Body of pancreas (tissue), 4 donors: ENCODE results near the gene LRCH4.
"Not testable (repeated sequence)": the region's sequence is repeated elsewhere in the genome, so short reads cannot be mapped to it uniquely, and the experiment has no call there.

Experiments used
- POLR2A ChIP-seq, 3 donors: fragments of 450-650 bp; IDR thresholded peaks; one replicate each; pipeline ENCODE4 v1.6.1; 2016; ENCODE audit warnings: antibody characterized with exemption in 3 of 3, mild to moderate bottlenecking in 2 of 3
- TF ChIP-seq, protein P1 (sequence below), 7 experiments: fragments of 450-650 bp in 4 of 7; fragments of 200-600 bp in 3 of 7; sonication (generic) in 3 of 7; IDR thresholded peaks; one replicate each; pipeline ENCODE4 v1.5.1; 2016 to 2019; ENCODE audit warnings: antibody characterized with exemption in 7 of 7

DNA sequence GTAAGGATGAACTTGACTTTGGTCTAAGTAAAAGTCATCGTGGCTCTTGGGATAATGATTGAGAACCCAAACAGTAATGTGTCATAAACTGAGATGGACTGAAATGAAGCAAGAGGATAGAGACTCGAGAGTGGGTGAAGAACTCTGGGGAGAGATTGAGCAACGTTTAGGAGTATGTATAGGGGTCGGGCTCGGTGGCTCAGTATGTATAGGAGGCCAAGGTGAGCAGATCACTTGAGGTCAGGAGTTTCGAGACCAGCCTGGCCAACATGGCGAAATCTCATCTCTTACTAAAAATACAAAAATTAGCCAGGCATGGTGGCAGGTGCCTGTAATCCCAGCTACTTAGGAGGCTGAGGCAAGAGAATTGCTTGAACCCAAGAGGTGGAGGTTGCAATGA, 44.6 kb downstream of the LRCH4 start:
- not testable (repeated sequence) for TF ChIP-seq POLR2A (IDR thresholded peaks at IDR 0.05)
- TF ChIP-seq, protein P1, sequence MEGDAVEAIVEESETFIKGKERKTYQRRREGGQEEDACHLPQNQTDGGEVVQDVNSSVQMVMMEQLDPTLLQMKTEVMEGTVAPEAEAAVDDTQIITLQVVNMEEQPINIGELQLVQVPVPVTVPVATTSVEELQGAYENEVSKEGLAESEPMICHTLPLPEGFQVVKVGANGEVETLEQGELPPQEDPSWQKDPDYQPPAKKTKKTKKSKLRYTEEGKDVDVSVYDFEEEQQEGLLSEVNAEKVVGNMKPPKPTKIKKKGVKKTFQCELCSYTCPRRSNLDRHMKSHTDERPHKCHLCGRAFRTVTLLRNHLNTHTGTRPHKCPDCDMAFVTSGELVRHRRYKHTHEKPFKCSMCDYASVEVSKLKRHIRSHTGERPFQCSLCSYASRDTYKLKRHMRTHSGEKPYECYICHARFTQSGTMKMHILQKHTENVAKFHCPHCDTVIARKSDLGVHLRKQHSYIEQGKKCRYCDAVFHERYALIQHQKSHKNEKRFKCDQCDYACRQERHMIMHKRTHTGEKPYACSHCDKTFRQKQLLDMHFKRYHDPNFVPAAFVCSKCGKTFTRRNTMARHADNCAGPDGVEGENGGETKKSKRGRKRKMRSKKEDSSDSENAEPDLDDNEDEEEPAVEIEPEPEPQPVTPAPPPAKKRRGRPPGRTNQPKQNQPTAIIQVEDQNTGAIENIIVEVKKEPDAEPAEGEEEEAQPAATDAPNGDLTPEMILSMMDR (IDR thresholded peaks at IDR 0.05) = not testable (repeated sequence)
